Endothelial cell of umbilical vein (primary cell): ENCODE results near the gene LSM14A.

ENCODE experiments used
- CTCF ChIP-seq, 2 donors: IDR thresholded peaks; 1 replicate in 1 of 2; 2 replicates in 1 of 2; pipeline ENCODE4 v1.5.1; 2011; ENCODE audit warnings: low read length in 2 of 2, mild to moderate bottlenecking in 2 of 2, moderate library complexity in 2 of 2, control low read depth in 1 of 2, inconsistent platforms in 1 of 2, low read depth in 1 of 2; ENCODE audit not compliant: insufficient read depth in 1 of 2; ENCODE audit errors: extremely low read depth in 1 of 2
- EZH2 ChIP-seq: IDR thresholded peaks from 2 replicates; pipeline ENCODE4 v1.6.1; 2012; ENCODE audit warnings: borderline replicate concordance, low read depth, mild to moderate bottlenecking, moderate library complexity, low read length, inconsistent platforms; ENCODE audit not compliant: severe bottlenecking

DNA sequence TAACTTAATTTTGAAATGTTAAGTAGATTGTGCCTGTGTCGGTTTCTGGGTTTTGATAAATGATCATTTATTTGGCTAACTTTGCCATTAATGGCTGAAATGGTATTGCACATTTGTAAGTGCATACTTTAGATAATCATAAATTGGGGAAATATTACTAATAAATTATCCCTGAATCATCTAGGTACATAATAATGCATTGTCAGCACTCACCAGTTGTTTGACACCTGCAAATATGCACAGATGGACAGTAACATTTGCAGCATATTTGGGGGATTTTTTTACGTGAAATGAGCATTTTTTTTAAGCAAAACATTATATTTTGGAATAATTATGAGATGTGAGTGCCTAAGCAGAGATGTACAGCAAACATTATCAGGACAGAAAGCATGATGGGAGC is 41.0 kb downstream of the LSM14A start:
- no peak for TF ChIP-seq CTCF (IDR thresholded peaks at IDR 0.05; ENCODE audit: extremely low read depth in 1 of 2, insufficient read depth in 1 of 2, low read depth in 1 of 2, low read length in 2 of 2)
- no peak for TF ChIP-seq EZH2
